Esophagus muscularis mucosa (tissue), 4 donors: ENCODE data around the gene RASA4.
"Not testable (repeated sequence)": the region's sequence is repeated elsewhere in the genome, so short reads cannot be mapped to it uniquely, and the experiment has no call there.

Experiments
- CTCF ChIP-seq, 3 experiments: fragments of 200-600 bp in 2 of 3; fragments of 450-650 bp in 1 of 3; sonication (generic) in 2 of 3; IDR thresholded peaks; one replicate each; pipeline ENCODE4 v1.5.1; 2017 to 2019; ENCODE audit warnings: antibody characterized with exemption in 3 of 3, mild to moderate bottlenecking in 2 of 3, moderate library complexity in 1 of 3
- EP300 ChIP-seq: sonication (generic); formaldehyde crosslinking; IDR thresholded peaks from one replicate; pipeline ENCODE4 v1.6.1; 2017; ENCODE audit warnings: antibody characterized with exemption
- POLR2A ChIP-seq: fragments of 450-650 bp; IDR thresholded peaks from one replicate; pipeline ENCODE4 v1.6.1; 2017; ENCODE audit warnings: antibody characterized with exemption, moderate library complexity, mild to moderate bottlenecking, low read depth
- POLR2AphosphoS5 ChIP-seq, 2 donors: sonication (generic); formaldehyde crosslinking; IDR thresholded peaks; one replicate each; pipeline ENCODE4 v1.6.1; 2017; ENCODE audit warnings: antibody characterized with exemption in 2 of 2

- TF ChIP-seq POLR2A; CTCF (IDR thresholded peaks at IDR 0.05); POLR2AphosphoS5 (IDR thresholded peaks at IDR 0.05); EP300: not testable (repeated sequence)
Observed at GRCh38 chr7:102614346-102614697, 2.2 kb downstream of the RASA4 start.
